HG03460 (cell line): ENCODE data around the gene NYAP1.
"Not testable (repeated sequence)": the region's sequence is repeated elsewhere in the genome, so short reads cannot be mapped to it uniquely, and the experiment has no call there.

Experiments
- ATAC-seq: cut with Tn5 transposase; IDR thresholded peaks from one replicate; pipeline ENCODE4 v1.9.1; 2021; ENCODE audit not compliant: unreplicated experiment

Gene NYAP1

GRCh38 chr7:100481466-100481865 is 2.3 kb upstream of the NYAP1 start:
- no peak for ATAC-seq

- ATAC-seq = no peak
These were observed 1.0 kb upstream of the NYAP1 start for GRCh38 chr7:100482728-100483089.

GRCh38 chr7:100483090-100483721 is 521 bp upstream of the NYAP1 start:
- ATAC-seq = no peak

- no peak for ATAC-seq
These were observed 932 bp downstream of the NYAP1 start for GRCh38 chr7:100484673-100485045.

- ATAC-seq = no peak
These were observed 1.7 kb downstream of the NYAP1 start for GRCh38 chr7:100485471-100485876.

- no peak for ATAC-seq
These were observed 2.4 kb downstream of the NYAP1 start for GRCh38 chr7:100486111-100486636.

- no peak for ATAC-seq
These were observed 3.2 kb downstream of the NYAP1 start for GRCh38 chr7:100486753-100487446.

- no peak for ATAC-seq
These were observed 4.8 kb downstream of the NYAP1 start for GRCh38 chr7:100488333-100489095.

GRCh38 chr7:100489121-100489520 is 5.4 kb downstream of the NYAP1 start:
- no peak for ATAC-seq

- no peak for ATAC-seq
These were observed 6.1 kb downstream of the NYAP1 start for GRCh38 chr7:100489824-100490223.

GRCh38 chr7:100490483-100491191 is 6.9 kb downstream of the NYAP1 start:
- no peak for ATAC-seq

GRCh38 chr7:100491192-100491578 is 7.5 kb downstream of the NYAP1 start:
- no peak for ATAC-seq

- no peak for ATAC-seq
These were observed 9.2 kb downstream of the NYAP1 start for GRCh38 chr7:100492738-100493475.

- no peak for ATAC-seq
These were observed 9.9 kb downstream of the NYAP1 start for GRCh38 chr7:100493476-100494264.

GRCh38 chr7:100496509-100496908 is 12.8 kb downstream of the NYAP1 start:
- ATAC-seq = no peak

- not testable (repeated sequence) for ATAC-seq
These were observed 17.0 kb downstream of the NYAP1 start for GRCh38 chr7:100500743-100501142.

- not testable (repeated sequence) for ATAC-seq
These were observed 20.3 kb downstream of the NYAP1 start for GRCh38 chr7:100504031-100504430.

GRCh38 chr7:100504887-100505611 is 21.3 kb downstream of the NYAP1 start:
- no peak for ATAC-seq

GRCh38 chr7:100506356-100506923 is 22.7 kb downstream of the NYAP1 start:
- ATAC-seq = no peak
